GM10847 (cell line): ENCODE data around the gene TAOK3.

Experiments used
- POLR2A ChIP-seq: IDR thresholded peaks from 2 replicates; pipeline ENCODE4 v1.6.1; 2011; ENCODE audit not compliant: insufficient read length; ENCODE audit errors: extremely low read depth

The TAOK3 gene

DNA sequence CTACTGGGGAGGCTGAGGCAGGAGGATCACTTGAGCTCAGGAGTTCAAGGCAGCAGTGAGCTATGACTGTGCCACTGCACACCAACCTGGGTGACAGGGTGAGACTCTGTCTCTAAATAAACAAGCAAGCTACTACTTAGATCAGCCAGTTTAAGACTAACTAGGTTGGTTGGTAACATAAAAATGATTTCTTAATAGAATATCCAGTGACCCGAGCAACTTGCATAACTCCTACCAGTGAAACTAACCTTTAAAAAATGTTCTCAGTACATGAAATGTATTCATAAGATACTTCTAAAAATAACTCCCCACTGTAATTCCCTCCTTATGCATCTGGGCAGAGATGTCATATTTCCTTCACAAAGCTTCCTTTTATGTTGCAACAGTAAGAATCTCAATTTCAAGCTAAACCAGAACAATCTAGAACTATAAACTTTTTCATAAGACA lies 15.9 kb downstream of the TAOK3 start:
- no peak for TF ChIP-seq POLR2A

DNA sequence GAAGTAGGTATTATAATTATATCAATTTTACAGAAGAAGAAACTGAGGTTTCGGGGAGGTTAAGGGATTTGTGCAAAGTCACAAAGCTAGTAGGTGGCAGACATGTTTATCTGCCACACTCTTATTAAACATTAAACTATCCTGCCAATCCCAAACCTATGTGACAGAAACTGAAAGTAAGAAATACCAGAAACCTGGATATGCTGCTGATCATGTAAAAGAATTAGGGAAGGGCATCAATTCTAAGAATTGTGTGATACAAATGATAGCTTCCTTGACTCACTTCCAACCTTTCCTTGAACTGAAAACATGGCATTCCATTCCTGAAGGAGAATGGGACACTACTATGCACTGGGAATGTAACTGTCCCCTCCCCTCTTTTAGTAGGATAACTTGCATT lies 16.9 kb downstream of the TAOK3 start:
- TF ChIP-seq POLR2A: no peak

DNA sequence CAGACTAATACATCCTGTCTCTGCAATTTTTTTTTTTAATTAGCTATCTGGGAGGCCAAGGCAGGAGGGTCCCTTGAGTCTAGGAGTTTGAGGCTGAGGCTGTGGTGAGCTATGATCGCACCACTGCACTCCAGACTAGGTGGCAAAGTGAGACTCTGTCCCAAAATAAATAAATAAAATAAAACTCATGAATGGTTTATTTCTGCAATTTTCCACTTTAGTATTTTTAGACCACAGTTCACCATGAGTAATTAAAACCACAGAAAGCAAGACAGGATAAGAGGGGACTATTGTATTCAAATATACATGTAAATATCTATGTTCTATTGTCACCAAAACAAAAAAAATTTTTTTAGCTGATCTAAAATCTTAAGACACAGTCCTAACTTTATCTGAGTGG lies 17.8 kb downstream of the TAOK3 start:
- TF ChIP-seq POLR2A: no peak

DNA sequence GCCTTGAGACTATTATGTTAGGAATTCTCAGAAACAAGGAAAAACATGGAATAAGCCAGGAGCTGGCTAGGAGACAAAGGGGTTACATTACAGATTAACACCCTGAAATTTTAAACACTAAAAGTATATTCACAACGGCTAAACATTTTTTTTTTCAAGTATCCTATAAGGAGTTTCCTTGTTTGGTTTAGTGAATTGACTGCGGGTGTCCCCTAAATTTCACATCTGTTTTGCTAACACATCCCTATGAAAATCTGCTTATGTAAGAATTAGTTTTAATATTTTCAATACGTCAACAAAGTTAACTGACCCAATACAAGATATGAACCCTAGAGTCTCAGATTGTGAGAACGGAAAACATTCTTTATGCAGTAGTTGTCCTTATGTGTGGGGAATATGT lies 19.0 kb downstream of the TAOK3 start:
- no peak for TF ChIP-seq POLR2A

DNA sequence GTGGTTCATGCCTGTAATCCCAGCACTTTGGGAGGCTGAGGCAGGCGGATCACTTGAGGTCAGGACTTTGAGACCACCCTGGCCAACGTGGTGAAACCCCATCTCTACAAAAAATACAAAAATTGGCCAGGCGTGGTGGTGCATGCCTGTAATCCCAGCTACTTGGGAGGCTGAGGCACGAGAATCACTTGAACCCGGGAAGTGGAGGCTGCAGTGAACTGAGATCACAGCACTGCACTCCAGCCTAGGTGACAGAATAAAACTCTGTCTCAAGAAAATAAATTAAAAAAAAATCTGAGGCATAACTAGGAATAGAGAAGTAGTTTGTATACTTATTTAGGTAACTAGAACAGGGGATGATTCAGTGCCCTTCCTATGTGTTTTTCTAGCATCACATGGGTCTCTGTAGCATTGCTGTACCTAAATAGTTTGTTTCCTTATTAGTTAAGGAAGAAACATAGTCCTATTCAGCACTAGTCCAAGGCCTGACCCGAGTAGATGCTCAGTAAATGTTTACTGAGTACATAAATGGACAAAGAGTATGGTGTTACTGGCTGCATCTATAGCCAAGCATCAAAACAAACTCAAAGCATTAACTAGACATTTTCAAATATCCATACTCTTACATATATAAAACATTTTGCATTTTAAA lies 21.7 kb downstream of the TAOK3 start:
- TF ChIP-seq POLR2A: no peak

DNA sequence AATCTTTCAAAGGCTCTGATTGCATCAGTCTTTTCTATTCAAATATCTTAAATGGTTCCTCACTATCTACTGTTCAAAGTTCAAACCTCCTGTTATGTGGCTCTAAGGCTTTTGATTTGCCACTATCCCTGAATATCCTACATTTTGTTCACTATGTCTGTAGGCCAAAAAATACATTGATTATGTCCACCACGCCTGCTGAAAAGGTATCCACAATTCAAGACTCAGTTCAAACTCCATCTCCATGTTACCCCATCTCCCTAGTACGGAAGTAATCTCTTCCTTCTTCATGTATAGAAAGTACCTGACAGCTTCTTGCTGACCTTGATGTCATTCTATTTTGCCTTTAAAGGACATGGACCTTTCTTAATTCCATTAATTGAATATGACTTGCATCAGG lies 24.8 kb downstream of the TAOK3 start:
- TF ChIP-seq POLR2A: no peak

DNA sequence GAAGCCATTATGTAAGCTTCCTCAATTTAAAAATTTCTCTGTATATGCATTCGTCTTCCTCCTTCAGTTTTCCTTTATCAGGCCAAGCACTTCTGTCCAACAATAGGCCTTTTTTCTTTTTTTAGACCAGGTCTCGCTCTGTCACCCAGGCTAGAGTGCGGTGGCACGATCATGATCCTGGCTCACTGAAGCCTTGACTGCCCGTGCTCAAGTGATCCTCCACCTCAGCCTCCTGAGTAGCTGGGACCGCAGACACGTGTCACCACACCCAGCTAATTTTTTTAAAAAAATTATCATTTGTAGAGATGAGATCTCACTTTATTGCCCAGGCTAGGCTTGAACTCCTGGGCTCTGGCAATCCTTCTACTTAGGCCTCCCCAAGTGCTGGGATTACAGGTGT lies 25.8 kb downstream of the TAOK3 start:
- no peak for TF ChIP-seq POLR2A

DNA sequence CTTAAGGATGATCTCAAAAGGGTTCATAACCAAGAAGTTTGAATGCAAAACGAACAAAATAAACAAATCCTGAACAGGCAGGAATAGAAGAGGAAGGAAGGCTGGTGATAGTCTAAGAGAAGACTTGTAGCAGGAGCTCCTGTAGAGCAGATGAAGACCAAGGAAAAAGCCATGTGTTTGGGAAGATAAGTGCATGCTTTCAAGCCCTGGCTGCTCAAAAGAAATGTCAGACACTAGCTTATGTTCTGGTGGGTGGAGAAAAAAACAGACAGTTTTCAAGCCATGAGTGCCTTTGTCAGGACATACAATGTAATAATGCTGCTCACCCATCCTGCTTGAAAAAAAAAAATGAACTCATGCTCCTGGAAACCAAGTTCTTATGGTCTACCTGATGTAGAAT lies 27.4 kb downstream of the TAOK3 start:
- TF ChIP-seq POLR2A: no peak

DNA sequence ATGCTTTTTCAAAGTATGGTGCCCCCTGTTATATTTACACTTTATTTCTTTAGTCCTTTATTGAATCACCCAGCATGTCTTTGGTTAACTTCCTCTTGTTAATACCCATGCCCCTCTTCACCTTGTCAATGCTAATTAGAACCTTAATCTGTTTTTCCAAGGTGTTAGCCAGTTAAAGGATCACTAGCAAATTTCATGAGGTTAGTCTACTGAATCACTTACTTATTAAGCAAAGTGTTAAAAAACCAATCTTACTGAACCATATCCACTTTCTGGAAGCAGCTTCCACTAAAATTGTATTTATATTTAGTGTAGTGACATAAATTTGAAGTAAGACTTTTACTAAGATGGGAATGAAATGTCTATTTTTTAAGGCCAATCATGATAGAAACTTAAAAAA lies 27.9 kb downstream of the TAOK3 start:
- TF ChIP-seq POLR2A: no peak

DNA sequence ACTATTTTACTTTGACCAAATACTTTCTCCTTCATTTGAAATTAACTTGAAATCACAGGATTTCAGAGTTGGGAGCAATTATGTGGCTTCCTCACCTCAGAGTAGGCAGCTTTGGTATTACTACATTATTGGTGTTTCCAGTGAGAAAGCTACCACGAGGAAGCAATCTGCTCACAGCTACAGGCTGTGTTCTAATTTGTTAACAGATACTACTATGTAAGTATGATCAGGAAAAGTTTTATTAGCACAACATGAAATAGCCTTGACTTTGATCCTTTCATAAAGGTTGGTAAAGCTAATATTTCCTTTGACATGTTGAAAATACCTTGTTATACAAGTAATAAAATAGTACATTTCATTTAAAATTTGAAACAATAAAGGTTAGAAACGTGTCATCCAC lies 30.6 kb downstream of the TAOK3 start:
- TF ChIP-seq POLR2A: no peak

DNA sequence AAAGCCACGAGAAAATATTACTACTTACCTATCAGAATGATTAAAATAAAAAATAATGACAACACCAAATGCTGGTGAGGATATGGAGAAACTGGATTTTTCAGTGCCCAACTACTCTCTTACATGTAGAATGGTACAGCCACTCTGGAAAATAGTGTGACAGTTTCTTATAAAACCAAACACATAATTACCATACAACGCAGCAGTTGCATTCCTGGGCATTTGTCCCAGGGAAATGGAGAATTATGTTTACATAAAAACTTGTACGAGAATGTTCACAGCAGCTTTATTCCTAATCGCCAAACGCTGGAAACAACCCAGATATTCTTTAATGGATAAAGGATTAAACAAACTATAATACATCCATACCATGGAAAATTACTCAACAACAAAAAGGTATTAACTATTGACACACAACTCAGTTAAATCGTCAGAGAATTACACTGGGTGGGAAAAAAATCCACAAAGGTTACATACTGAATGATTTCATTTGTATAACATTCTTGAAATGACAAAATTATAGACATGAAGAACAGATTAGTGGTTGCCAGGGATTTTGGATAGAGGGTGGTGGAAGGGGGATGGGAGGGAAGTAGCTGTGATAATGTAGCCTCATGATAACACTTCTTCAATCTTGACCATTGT lies 35.4 kb downstream of the TAOK3 start:
- no peak for TF ChIP-seq POLR2A

DNA sequence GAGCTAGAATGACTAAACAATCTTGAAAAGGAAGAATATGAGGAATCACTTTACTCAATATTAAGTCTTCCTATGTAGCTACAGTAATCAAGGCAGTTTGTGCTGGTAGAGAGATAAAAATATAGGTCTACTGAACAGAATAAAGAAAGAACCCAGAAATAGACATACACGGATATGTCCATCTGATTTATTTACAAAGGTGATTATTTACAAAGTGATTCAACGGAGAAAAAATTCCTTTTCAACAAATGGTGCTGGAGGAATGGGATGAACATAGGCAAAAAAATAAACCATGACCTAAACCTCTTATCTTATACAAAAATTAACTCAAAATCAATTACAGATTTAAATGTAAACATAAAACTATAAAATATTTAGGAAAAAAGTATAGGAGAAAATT lies 36.6 kb downstream of the TAOK3 start:
- TF ChIP-seq POLR2A: no peak

DNA sequence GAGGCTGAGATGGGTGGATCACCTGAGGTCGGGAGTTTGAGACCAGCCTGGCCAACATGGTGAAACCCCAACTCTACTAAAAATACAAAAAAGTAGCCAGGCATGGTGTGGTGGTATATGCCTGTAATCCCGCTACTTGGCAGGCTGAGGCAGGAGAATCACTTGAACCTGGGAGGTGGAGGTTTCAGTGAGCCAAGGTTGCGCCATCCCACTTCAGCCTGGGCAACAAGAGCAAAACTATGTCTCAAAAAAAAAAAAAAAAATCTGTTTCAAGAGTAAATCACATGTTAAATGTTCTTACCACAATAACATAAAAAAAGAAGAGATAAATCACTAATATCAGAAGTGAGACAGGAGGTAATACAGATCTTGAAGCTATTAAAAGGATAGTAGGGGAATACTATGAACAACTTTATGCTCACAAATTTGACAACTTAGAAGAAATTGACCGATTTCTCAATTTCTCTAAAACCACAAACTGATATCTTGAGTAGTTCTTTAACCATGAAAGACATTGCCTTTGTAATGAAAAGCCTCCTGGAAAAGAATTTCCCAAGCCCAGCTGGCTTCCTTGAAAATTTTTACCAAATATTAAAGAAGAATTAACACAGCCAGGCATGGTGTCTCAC lies 37.7 kb downstream of the TAOK3 start:
- TF ChIP-seq POLR2A: no peak

DNA sequence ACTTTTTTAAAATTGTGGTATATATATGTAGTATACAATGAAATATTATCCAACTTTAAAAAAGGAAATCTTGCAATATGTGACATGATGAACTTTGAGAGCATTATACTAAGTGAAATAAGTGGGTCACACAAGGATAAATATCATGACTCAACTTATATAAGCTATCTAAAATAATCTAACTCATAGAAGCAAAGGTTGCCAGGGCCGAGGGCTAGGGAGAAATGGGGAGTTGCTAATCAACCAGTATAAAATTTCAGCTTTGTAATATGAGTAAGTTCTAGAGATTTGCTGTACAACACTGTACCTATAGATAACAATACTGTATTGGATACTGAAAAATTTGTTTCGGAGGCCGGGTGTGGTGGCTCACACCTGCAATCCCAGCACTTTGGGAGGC lies 38.5 kb downstream of the TAOK3 start:
- no peak for TF ChIP-seq POLR2A

DNA sequence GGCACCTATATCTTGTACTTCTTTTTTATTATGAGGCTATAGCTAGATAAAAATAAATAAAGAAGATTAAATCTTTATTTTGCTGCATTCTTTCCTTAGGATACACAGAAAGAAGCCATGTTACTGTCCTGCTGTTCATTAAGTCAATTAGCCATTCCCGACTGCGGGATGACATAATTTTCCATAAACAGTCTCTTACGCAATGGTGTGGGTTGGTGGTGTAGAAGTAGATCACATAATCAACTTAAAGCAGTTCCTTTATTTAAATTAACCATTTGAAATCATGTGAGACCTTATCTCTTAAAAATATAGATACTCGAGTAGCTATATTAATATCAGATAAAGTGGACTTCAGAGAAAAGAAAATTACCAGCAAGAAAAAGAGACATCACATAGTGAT lies 40.2 kb downstream of the TAOK3 start:
- no peak for TF ChIP-seq POLR2A

DNA sequence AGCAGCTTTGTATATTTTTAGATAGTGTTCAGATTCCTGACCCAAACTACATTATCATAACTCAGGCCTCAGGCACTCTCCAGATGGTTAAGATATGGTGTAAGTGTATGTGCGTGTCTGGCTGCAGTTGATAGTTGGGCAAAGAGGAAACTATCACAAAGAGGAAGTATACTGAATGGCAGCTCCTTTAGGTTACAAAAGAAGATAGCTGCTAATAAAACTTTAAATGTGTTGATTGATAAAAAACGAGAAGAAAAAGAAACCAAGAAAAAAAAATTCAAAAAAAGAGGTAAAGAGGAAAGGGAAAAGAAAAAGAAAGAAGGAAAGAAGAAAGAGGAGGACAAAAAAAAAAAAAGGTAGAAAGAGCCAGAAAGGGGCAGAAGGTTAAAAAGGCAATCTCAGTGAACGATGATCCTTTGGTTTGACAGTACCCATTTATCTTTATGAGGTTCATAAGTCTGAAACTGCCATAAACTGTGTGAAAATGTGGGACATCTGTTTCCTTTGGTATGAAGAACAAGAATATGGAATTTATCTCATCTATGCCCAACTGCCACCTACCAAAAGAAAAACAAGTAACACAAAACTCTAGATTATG lies 42.2 kb downstream of the TAOK3 start:
- TF ChIP-seq POLR2A: no peak
